HCT116 (cell line): ENCODE measurements around the gene ORMDL1. TPM values are rescaled to one million over a fixed set of nuclear protein-coding genes. Genes with fewer than 3 reads are reported as not detected.

ENCODE experiments used
- ATAC-seq: fragments of 200-7000 bp; cut with Tn5 transposase; 2 replicates; pipeline ENCODE4 v1.9.1; 2020; ENCODE audit warnings: mild to moderate bottlenecking, moderate library complexity
- BruUV-seq: library from RNA; stranded (reverse); fragments of 400-500 nt; replicated peaks from 2 replicates; lab custom pipeline; 2021; lab: Mats Ljungman, UMichigan
- CTCF ChIA-PET: fragments of 300-600 bp; sonication (Branson Sonifier 250); formaldehyde crosslinking; loops from one replicate; lab custom pipeline; 2021; ENCODE audit warnings: antibody characterized with exemption; lab: Charles Lee
- POLR2A ChIA-PET: fragments of 300-600, 350-600 bp; sonication (Branson Sonifier 250); formaldehyde crosslinking; loops from one replicate; lab custom pipeline; 2021; ENCODE audit warnings: antibody characterized with exemption; lab: Charles Lee
- RAD21 ChIA-PET, 2 experiments: fragments of 300-600 bp; sonication (Branson Sonifier 250); formaldehyde crosslinking; loops; one replicate each; lab custom pipeline; 2023; ENCODE audit warnings: low total read pairs in 2 of 2; ENCODE audit not compliant: uncharacterized antibody in 2 of 2, unreplicated experiment in 2 of 2, low non-redundant PET in 1 of 2; lab: Charles Lee
- DNase-seq: peaks from one replicate; pipeline ENCODE4 v3.0.0-alpha.2; 2010; ENCODE audit warnings: low read depth, low spot score
- H2AFZ ChIP-seq: fragments of 200-600 bp; shearing (Covaris generic), sonication (generic); 2 replicates; pipeline ENCODE4 v1.6.1; 2017; ENCODE audit warnings: low read depth, mixed run types, mixed read lengths, antibody characterized with exemption, low read length; ENCODE audit not compliant: poor library complexity, severe bottlenecking
- H3K27ac ChIP-seq: 2 replicates; pipeline ENCODE4 v1.5.1; 2012; ENCODE audit warnings: low read depth, low read length
- H3K27me3 ChIP-seq: fragments of 200-600 bp; sonication (generic); 2 replicates; pipeline ENCODE4 v1.6.1; 2016; ENCODE audit warnings: mixed run types, low read length, mixed read lengths; ENCODE audit not compliant: insufficient read depth
- H3K36me3 ChIP-seq, 2 experiments: fragments of 200-500 bp in 1 of 2; fragments of 200-600 bp in 1 of 2; sonication (Bioruptor generic) in 1 of 2; sonication (generic) in 1 of 2; 2 replicates each; pipeline versions ENCODE4 v1.5.1 to v1.6.1; 2014 to 2016; ENCODE audit warnings: low read length in 2 of 2, inconsistent platforms in 1 of 2, mixed read lengths in 1 of 2, mixed run types in 1 of 2; ENCODE audit not compliant: insufficient read depth in 2 of 2, control insufficient read depth in 1 of 2
- H3K4me1 ChIP-seq, 2 experiments: fragments of 200-600 bp in 1 of 2; sonication (generic) in 1 of 2; 2 replicates each; pipeline versions ENCODE4 v1.5.1 to v1.6.1; 2012 to 2017; ENCODE audit warnings: low read length in 2 of 2, inconsistent platforms in 1 of 2, mild to moderate bottlenecking in 1 of 2, mixed read lengths in 1 of 2, mixed run types in 1 of 2, moderate library complexity in 1 of 2; ENCODE audit not compliant: insufficient read depth in 2 of 2, control insufficient read depth in 1 of 2
- H3K4me2 ChIP-seq: fragments of 200-600 bp; sonication (generic); 2 replicates; pipeline ENCODE4 v1.6.1; 2017; ENCODE audit warnings: mixed run types, low read length, mixed read lengths
- H3K4me3 ChIP-seq, 2 experiments: fragments of 200-600 bp in 1 of 2; sonication (generic) in 1 of 2; replicated peaks in 1 of 2; 2 replicates each; pipeline ENCODE4 v1.5.1; 2011 to 2016; ENCODE audit warnings: low read length in 2 of 2, control low read depth in 1 of 2, low read depth in 1 of 2, mild to moderate bottlenecking in 1 of 2, mixed read lengths in 1 of 2, mixed run types in 1 of 2
- H3K79me2 ChIP-seq: fragments of 200-600 bp; sonication (generic); 2 replicates; pipeline ENCODE4 v1.6.1; 2017; ENCODE audit warnings: mild to moderate bottlenecking, mixed run types, low read length, moderate library complexity, mixed read lengths; ENCODE audit not compliant: insufficient read depth
- H3K9ac ChIP-seq: fragments of 200-600 bp; sonication (generic); 2 replicates; pipeline ENCODE4 v1.6.1; 2016; ENCODE audit warnings: low read length, mixed read lengths
- H3K9me2 ChIP-seq: fragments of 200-600 bp; sonication (generic), shearing (Covaris generic); 2 replicates; pipeline ENCODE4 v1.6.1; 2017; ENCODE audit warnings: mixed run types, mild to moderate bottlenecking, moderate library complexity; ENCODE audit not compliant: insufficient read depth
- H3K9me3 ChIP-seq, 2 experiments: fragments of 200-500 bp in 1 of 2; fragments of 200-600 bp in 1 of 2; sonication (Bioruptor generic) in 1 of 2; sonication (generic) in 1 of 2; 2 replicates each; pipeline ENCODE4 v1.6.1; 2014 to 2017; ENCODE audit warnings: low read length in 2 of 2, mixed read lengths in 2 of 2, inconsistent platforms in 1 of 2, low read depth in 1 of 2, mild to moderate bottlenecking in 1 of 2, mixed run types in 1 of 2, moderate library complexity in 1 of 2; ENCODE audit not compliant: control insufficient read depth in 1 of 2, insufficient read depth in 1 of 2
- H4K20me1 ChIP-seq: fragments of 200-600 bp; sonication (generic), shearing (Covaris generic); 2 replicates; pipeline ENCODE4 v1.6.1; 2017; ENCODE audit warnings: mixed run types, mild to moderate bottlenecking, moderate library complexity; ENCODE audit not compliant: insufficient read depth
- CBX3 ChIP-seq: IDR thresholded peaks from 2 replicates; pipeline ENCODE4 v1.6.1; 2012; ENCODE audit warnings: low read depth
- CEBPB ChIP-seq: IDR thresholded peaks from 2 replicates; pipeline ENCODE4 v1.6.1; 2012; ENCODE audit warnings: low read depth
- CTCF ChIP-seq, 3 experiments: fragments of 200-600 bp in 1 of 3; sonication (generic) in 1 of 3; IDR thresholded peaks in 2 of 3; conservative IDR thresholded peaks in 1 of 3; 2 replicates each; pipeline ENCODE4 v1.5.1; 2012 to 2017; ENCODE audit warnings: low read depth in 2 of 3, low read length in 2 of 3, antibody characterized with exemption in 1 of 3, borderline replicate concordance in 1 of 3, control low read depth in 1 of 3, mild to moderate bottlenecking in 1 of 3, mixed read lengths in 1 of 3, mixed run types in 1 of 3, moderate library complexity in 1 of 3; ENCODE audit not compliant: insufficient read depth in 1 of 3
- ELF1 ChIP-seq: IDR thresholded peaks from 2 replicates; pipeline ENCODE4 v1.6.1; 2012; ENCODE audit warnings: low read depth, borderline replicate concordance
- EZH2 ChIP-seq: fragments of 200-600 bp; sonication (generic); IDR thresholded peaks from 2 replicates; pipeline ENCODE4 v1.6.1; 2017; ENCODE audit warnings: antibody characterized with exemption, mixed run types
- EZH2phosphoT487 ChIP-seq: fragments of 200-600 bp; IDR thresholded peaks from 2 replicates; pipeline ENCODE4 v1.6.1; 2018; ENCODE audit warnings: antibody characterized with exemption, borderline replicate concordance
- FOSL1 ChIP-seq: IDR thresholded peaks from 2 replicates; pipeline ENCODE4 v1.6.1; 2012; ENCODE audit warnings: low read depth
- JUND ChIP-seq: IDR thresholded peaks from 2 replicates; pipeline ENCODE4 v1.6.1; 2012
- MAX ChIP-seq: IDR thresholded peaks from 2 replicates; pipeline ENCODE4 v1.6.1; 2012
- POLR2A ChIP-seq: IDR thresholded peaks from 2 replicates; pipeline ENCODE4 v1.7.0; 2011; ENCODE audit warnings: borderline replicate concordance; ENCODE audit not compliant: insufficient read depth, insufficient read length; ENCODE audit errors: extremely low read depth
- RAD21 ChIP-seq: IDR thresholded peaks from 2 replicates; pipeline ENCODE4 v1.6.1; 2012; ENCODE audit warnings: low read depth, mild to moderate bottlenecking
- SP1 ChIP-seq: IDR thresholded peaks from 2 replicates; pipeline ENCODE4 v1.6.1; 2012; ENCODE audit warnings: low read depth
- SRF ChIP-seq: IDR thresholded peaks from 2 replicates; pipeline ENCODE4 v1.6.1; 2012; ENCODE audit warnings: low read depth
- TCF7L2 ChIP-seq: IDR thresholded peaks from 2 replicates; pipeline ENCODE4 v1.7.0; 2011; ENCODE audit warnings: borderline replicate concordance, inconsistent platforms; ENCODE audit not compliant: insufficient read depth, insufficient read length; ENCODE audit errors: extremely low read depth
- YY1 ChIP-seq: IDR thresholded peaks from 2 replicates; pipeline ENCODE4 v1.6.1; 2011; ENCODE audit warnings: low read length, low read depth, moderate library complexity, mild to moderate bottlenecking; ENCODE audit not compliant: insufficient replicate concordance; ENCODE audit errors: extremely low read depth
- ZBTB33 ChIP-seq: IDR thresholded peaks from 2 replicates; pipeline ENCODE4 v1.6.1; 2011; ENCODE audit warnings: mild to moderate bottlenecking, low read length, moderate library complexity; ENCODE audit not compliant: insufficient replicate concordance; ENCODE audit errors: extremely low read depth
- ZFX ChIP-seq: fragments of 450-650 bp; IDR thresholded peaks from 2 replicates; pipeline ENCODE4 v1.6.1; 2017
- ZNF274 ChIP-seq: fragments of 200-500 bp; sonication (Bioruptor generic); IDR thresholded peaks from 2 replicates; pipeline ENCODE4 v1.6.1; 2014; ENCODE audit warnings: mild to moderate bottlenecking, low read depth, low read length, inconsistent platforms
- intact Hi-C: fragments of 100-400 bp; cut with micrococcal nuclease; formaldehyde crosslinking; loops from 2 replicates; pipeline ENCODE4 v1.10.0; 2022
- total RNA-seq: library from RNA; stranded (reverse); gene quantifications from one replicate; pipeline ENCODE4 v1.2.1, GENCODE V29; 2021; ENCODE audit not compliant: unreplicated experiment
- TF ChIP-seq, protein P1 (sequence below): IDR thresholded peaks from 2 replicates; pipeline ENCODE4 v1.6.1; 2012
- TF ChIP-seq, protein P2 (sequence below): IDR thresholded peaks from 2 replicates; pipeline ENCODE4 v1.6.1; 2012; ENCODE audit warnings: low read depth

ORMDL1 gene
- total RNA-seq, 1 experiment from 2014 or later, result 32.7 TPM

GRCh38 chr2:189797902-189798301 lies 13.8 kb upstream of the ORMDL1 start:
- no peak overlapping the region for H3K4me2 ChIP-seq
- H3K79me2 ChIP-seq, result peaks cover 44% of the 10 kb centered on the region
- H4K20me1 ChIP-seq, result no peaks in the 10 kb centered on the region
- ATAC-seq (no peak), DNase-seq (no peak)
- H2AFZ ChIP-seq, result no peak overlapping the region
- no peak overlapping the region for H3K4me3 ChIP-seq
- RAD21 ChIA-PET, result interaction anchor here in 1 of 2 experiments (0.7 kb wide), 1 partner anchor 121 kb away, joined by 4 read pairs; no protein-coding TSS in a partner anchor
- BruUV-seq, result no TSS peak
- no peaks in the 10 kb centered on the region for H3K4me1 ChIP-seq
- POLR2A ChIA-PET, result no interaction called here
- H3K9me2 ChIP-seq, result no peaks in the 10 kb centered on the region
- no peak overlapping the region for H3K9ac ChIP-seq
- H3K9me3 ChIP-seq, result no peaks in the 10 kb centered on the region
- H3K27ac ChIP-seq, result no peak overlapping the region
- CTCF ChIA-PET, result interaction anchor here (0.7 kb wide), 1 partner anchor 271 kb away, joined by 3 read pairs; no protein-coding TSS in a partner anchor
- H3K36me3 ChIP-seq, result peaks cover 15 to 36% of the 10 kb centered on the region in 2 experiments
- intact Hi-C loops, result loop anchor here (1.0 to 10.0 kb wide), 2 partner anchors 272 to 517 kb away; partner anchors contain the start of gene HIBCH
- no peaks in the 10 kb centered on the region for H3K27me3 ChIP-seq
- TF ChIP-seq CEBPB (no peak), JUND (no peak), FOSL1 (no peak), SP1 (no peak), SRF (no peak), CBX3 (no peak), EZH2phosphoT487 (no peak), ZNF274 (no peak), ZFX (no peak), TCF7L2 (no peak), CTCF (IDR thresholded peaks at IDR 0.05 in 2 of 3, conservative IDR thresholded peaks at IDR 0.05 in 1 of 3; ENCODE audit: borderline replicate concordance in 1 of 3, insufficient read depth in 1 of 3, low read depth in 2 of 3, low read length in 2 of 3) (no peak), ZBTB33 (no peak), ELF1 (no peak), MAX (no peak), RAD21 (no peak), YY1 (no peak), EZH2 (no peak), POLR2A (no peak)
- TF ChIP-seq, protein P1, sequence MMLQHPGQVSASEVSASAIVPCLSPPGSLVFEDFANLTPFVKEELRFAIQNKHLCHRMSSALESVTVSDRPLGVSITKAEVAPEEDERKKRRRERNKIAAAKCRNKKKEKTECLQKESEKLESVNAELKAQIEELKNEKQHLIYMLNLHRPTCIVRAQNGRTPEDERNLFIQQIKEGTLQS, result no peak
- TF ChIP-seq, protein P2, sequence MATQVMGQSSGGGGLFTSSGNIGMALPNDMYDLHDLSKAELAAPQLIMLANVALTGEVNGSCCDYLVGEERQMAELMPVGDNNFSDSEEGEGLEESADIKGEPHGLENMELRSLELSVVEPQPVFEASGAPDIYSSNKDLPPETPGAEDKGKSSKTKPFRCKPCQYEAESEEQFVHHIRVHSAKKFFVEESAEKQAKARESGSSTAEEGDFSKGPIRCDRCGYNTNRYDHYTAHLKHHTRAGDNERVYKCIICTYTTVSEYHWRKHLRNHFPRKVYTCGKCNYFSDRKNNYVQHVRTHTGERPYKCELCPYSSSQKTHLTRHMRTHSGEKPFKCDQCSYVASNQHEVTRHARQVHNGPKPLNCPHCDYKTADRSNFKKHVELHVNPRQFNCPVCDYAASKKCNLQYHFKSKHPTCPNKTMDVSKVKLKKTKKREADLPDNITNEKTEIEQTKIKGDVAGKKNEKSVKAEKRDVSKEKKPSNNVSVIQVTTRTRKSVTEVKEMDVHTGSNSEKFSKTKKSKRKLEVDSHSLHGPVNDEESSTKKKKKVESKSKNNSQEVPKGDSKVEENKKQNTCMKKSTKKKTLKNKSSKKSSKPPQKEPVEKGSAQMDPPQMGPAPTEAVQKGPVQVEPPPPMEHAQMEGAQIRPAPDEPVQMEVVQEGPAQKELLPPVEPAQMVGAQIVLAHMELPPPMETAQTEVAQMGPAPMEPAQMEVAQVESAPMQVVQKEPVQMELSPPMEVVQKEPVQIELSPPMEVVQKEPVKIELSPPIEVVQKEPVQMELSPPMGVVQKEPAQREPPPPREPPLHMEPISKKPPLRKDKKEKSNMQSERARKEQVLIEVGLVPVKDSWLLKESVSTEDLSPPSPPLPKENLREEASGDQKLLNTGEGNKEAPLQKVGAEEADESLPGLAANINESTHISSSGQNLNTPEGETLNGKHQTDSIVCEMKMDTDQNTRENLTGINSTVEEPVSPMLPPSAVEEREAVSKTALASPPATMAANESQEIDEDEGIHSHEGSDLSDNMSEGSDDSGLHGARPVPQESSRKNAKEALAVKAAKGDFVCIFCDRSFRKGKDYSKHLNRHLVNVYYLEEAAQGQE, result no peak
